Right kidney (tissue), 1 donor: ENCODE data around the gene UMOD.

ENCODE experiments used
- DNase-seq: peaks from one replicate; pipeline ENCODE4 v3.0.0-alpha.2; 2016

The UMOD gene

GRCh38 chr16:20302389-20302788 is 50.1 kb downstream of the UMOD start:
- DNase-seq: no peak

- DNase-seq: no peak
Measured at GRCh38 chr16:20301840-20302239, 50.7 kb downstream of the UMOD start.

- peak; percentile 2 for DNase-seq
Measured at GRCh38 chr16:20300312-20301097, 52.0 kb downstream of the UMOD start.

GRCh38 chr16:20298452-20298851 is 54.1 kb downstream of the UMOD start:
- no peak for DNase-seq

- DNase-seq: no peak
Measured at GRCh38 chr16:20291208-20292206, 61.0 kb downstream of the UMOD start.

- DNase-seq: no peak
Measured at GRCh38 chr16:20289571-20289970, 62.9 kb downstream of the UMOD start.

- DNase-seq: no peak
Measured at GRCh38 chr16:20285993-20286499, 66.5 kb downstream of the UMOD start.
